Endothelial cell of umbilical vein (primary cell): ENCODE results near the gene DBNL. TPM values are rescaled to one million over a fixed set of nuclear protein-coding genes. Genes with fewer than 3 reads are reported as not detected.

ENCODE experiments used
- BruUV-seq: library from RNA; stranded (reverse); fragments of 400-500 nt; replicated peaks from 2 replicates; lab custom pipeline; 2021; lab: Mats Ljungman, UMichigan
- CTCF ChIA-PET: fragments of 300-600, 350-600 bp; sonication (Branson Sonifier 250); formaldehyde crosslinking; loops from one replicate; lab custom pipeline; 2021; ENCODE audit warnings: antibody characterized with exemption, inconsistent platforms; lab: Charles Lee
- POLR2A ChIA-PET: fragments of 300-600, 350-600 bp; sonication (Branson Sonifier 250); formaldehyde crosslinking; loops from one replicate; lab custom pipeline; 2021; ENCODE audit warnings: antibody characterized with exemption, inconsistent platforms; lab: Charles Lee
- DNase-seq: peaks from one replicate; pipeline ENCODE4 v3.0.0-alpha.2; 2011; ENCODE audit warnings: low read depth, low spot score
- FAIRE-seq: peaks from 2 replicates; lab custom pipeline; 2011; peaks lifted over from hg19 to GRCh38; lab: Jason Lieb, UNC
- H2AFZ ChIP-seq: 2 replicates; pipeline ENCODE4 v1.6.0; 2012; ENCODE audit warnings: low read depth, low read length, control low read depth, inconsistent platforms
- H3K27ac ChIP-seq: 2 replicates; pipeline ENCODE4 v1.5.1; 2011; ENCODE audit warnings: low read depth, mild to moderate bottlenecking, control low read depth, low read length, moderate library complexity; ENCODE audit not compliant: insufficient read depth
- H3K27me3 ChIP-seq, 2 experiments: 2 replicates each; pipeline versions ENCODE4 v1.6.0 to v1.6.1; 2011; ENCODE audit warnings: low read length in 2 of 2, mixed read lengths in 1 of 2; ENCODE audit not compliant: control insufficient read depth in 2 of 2, insufficient read depth in 2 of 2
- H3K36me3 ChIP-seq, 2 experiments: 2 replicates in 1 of 2; 3 replicates in 1 of 2; pipeline ENCODE4 v1.5.1; 2011; ENCODE audit warnings: low read length in 2 of 2, mild to moderate bottlenecking in 1 of 2, moderate library complexity in 1 of 2; ENCODE audit not compliant: control insufficient read depth in 2 of 2, insufficient read depth in 2 of 2; ENCODE audit errors: extremely low read depth in 1 of 2
- H3K4me1 ChIP-seq: 3 replicates; pipeline ENCODE4 v1.5.1; 2011; ENCODE audit warnings: mild to moderate bottlenecking, low read length; ENCODE audit not compliant: control insufficient read depth, insufficient read depth; ENCODE audit errors: extremely low read depth
- H3K4me2 ChIP-seq: 2 replicates; pipeline ENCODE4 v1.6.1; 2011; ENCODE audit warnings: low read length, control low read depth, mixed read lengths; ENCODE audit not compliant: insufficient read depth
- H3K4me3 ChIP-seq, 3 experiments: fragments of 200-600 bp in 1 of 3; sonication (generic), shearing (Covaris generic) in 1 of 3; replicated peaks in 1 of 3; 2 replicates each; pipeline ENCODE4 v1.5.1; 2011 to 2016; ENCODE audit warnings: control low read depth in 3 of 3, low read length in 3 of 3, mild to moderate bottlenecking in 2 of 3, inconsistent platforms in 1 of 3, low read depth in 1 of 3, moderate library complexity in 1 of 3; ENCODE audit not compliant: insufficient read depth in 1 of 3
- H3K79me2 ChIP-seq: 2 replicates; pipeline ENCODE4 v1.6.0; 2012; ENCODE audit warnings: low read length, inconsistent platforms; ENCODE audit not compliant: control insufficient read depth, insufficient read depth
- H3K9ac ChIP-seq: replicated peaks from 2 replicates; pipeline ENCODE3; 2011; ENCODE audit warnings: low read length, control low read depth; ENCODE audit not compliant: insufficient read depth; ENCODE audit errors: extremely low read depth
- H3K9me1 ChIP-seq: replicated peaks from 3 replicates; pipeline ENCODE4 v1.6.0; 2011; ENCODE audit warnings: mild to moderate bottlenecking, low read length; ENCODE audit not compliant: control insufficient read depth, insufficient read depth; ENCODE audit errors: extremely low read depth
- H3K9me3 ChIP-seq: replicated peaks from 2 replicates; pipeline ENCODE4 v1.5.1; 2012; ENCODE audit warnings: low read length, inconsistent platforms; ENCODE audit not compliant: control insufficient read depth, insufficient read depth
- H4K20me1 ChIP-seq: replicated peaks from 2 replicates; pipeline ENCODE3; 2011; ENCODE audit warnings: mild to moderate bottlenecking, low read length; ENCODE audit not compliant: control insufficient read depth, insufficient read depth; ENCODE audit errors: extremely low read depth
- CTCF ChIP-seq, 2 donors: IDR thresholded peaks; 1 replicate in 1 of 2; 2 replicates in 1 of 2; pipeline ENCODE4 v1.5.1; 2011; ENCODE audit warnings: low read length in 2 of 2, mild to moderate bottlenecking in 2 of 2, moderate library complexity in 2 of 2, control low read depth in 1 of 2, inconsistent platforms in 1 of 2, low read depth in 1 of 2; ENCODE audit not compliant: insufficient read depth in 1 of 2; ENCODE audit errors: extremely low read depth in 1 of 2
- EZH2 ChIP-seq: IDR thresholded peaks from 2 replicates; pipeline ENCODE4 v1.6.1; 2012; ENCODE audit warnings: borderline replicate concordance, low read depth, mild to moderate bottlenecking, moderate library complexity, low read length, inconsistent platforms; ENCODE audit not compliant: severe bottlenecking
- FOS ChIP-seq: IDR thresholded peaks from 2 replicates; pipeline ENCODE4 v1.6.1; 2011; ENCODE audit warnings: mild to moderate bottlenecking, low read length, moderate library complexity, borderline replicate concordance; ENCODE audit not compliant: insufficient read depth
- GATA2 ChIP-seq: IDR thresholded peaks from 2 replicates; pipeline ENCODE4 v1.7.0; 2011; ENCODE audit warnings: low read depth, mild to moderate bottlenecking, moderate library complexity, mixed read lengths, low read length; ENCODE audit not compliant: insufficient read length, insufficient read depth
- JUN ChIP-seq: IDR thresholded peaks from 2 replicates; pipeline ENCODE4 v1.6.1; 2011; ENCODE audit warnings: borderline replicate concordance, low read depth; ENCODE audit not compliant: insufficient read length, insufficient read depth
- MYC ChIP-seq: IDR thresholded peaks from one replicate; pipeline ENCODE4 v1.6.1; 2011; ENCODE audit warnings: mild to moderate bottlenecking, low read depth, low read length
- POLR2A ChIP-seq: IDR thresholded peaks from 2 replicates; pipeline ENCODE4 v1.6.1; 2012; ENCODE audit warnings: low read depth, mild to moderate bottlenecking, control low read depth, low read length
- POLR2AphosphoS5 ChIP-seq: IDR thresholded peaks from 2 replicates; pipeline ENCODE4 v1.6.1; 2012; ENCODE audit warnings: low read depth, mild to moderate bottlenecking, control low read depth, low read length, moderate library complexity; ENCODE audit not compliant: insufficient read depth
- dilution Hi-C: fragments of 300-500 bp; cut with MboI; formaldehyde crosslinking; loops from one replicate; pipeline ENCODE4 v1.15.0; 2019; ENCODE audit warnings: low sequenced_read_pairs; ENCODE audit not compliant: extremely low pct_ligation_motif_present
- intact Hi-C: fragments of 100-400 bp; cut with micrococcal nuclease; formaldehyde crosslinking; loops from one replicate; pipeline ENCODE4 v1.10.0; 2022
- polyA plus RNA-seq, 4 experiments: library from polyadenylated mRNA; depleted of rRNA in 3 of 4; stranded (reverse) in 3 of 4; unstranded in 1 of 4; fragments of >200 nt; gene quantifications; 2 replicates each; pipeline versions ENCODE4 v1.2.1 to v1.2.3, GENCODE V29; 2011 to 2012; ENCODE audit warnings: missing spikeins in 1 of 4
- total RNA-seq: library from RNA; stranded (reverse); gene quantifications from 2 replicates; pipeline ENCODE4 v1.2.3, GENCODE V29; 2021
- TF ChIP-seq, protein P1 (sequence below): IDR thresholded peaks from 2 replicates; pipeline ENCODE4 v1.6.1; 2011; ENCODE audit not compliant: insufficient read depth, insufficient read length

DBNL gene
- total and polyA plus RNA-seq, 2 donors (not counting 3 experiments of a cell fraction or from before 2014, with no cell fraction given), result 94.0 to 123 TPM

DNA sequence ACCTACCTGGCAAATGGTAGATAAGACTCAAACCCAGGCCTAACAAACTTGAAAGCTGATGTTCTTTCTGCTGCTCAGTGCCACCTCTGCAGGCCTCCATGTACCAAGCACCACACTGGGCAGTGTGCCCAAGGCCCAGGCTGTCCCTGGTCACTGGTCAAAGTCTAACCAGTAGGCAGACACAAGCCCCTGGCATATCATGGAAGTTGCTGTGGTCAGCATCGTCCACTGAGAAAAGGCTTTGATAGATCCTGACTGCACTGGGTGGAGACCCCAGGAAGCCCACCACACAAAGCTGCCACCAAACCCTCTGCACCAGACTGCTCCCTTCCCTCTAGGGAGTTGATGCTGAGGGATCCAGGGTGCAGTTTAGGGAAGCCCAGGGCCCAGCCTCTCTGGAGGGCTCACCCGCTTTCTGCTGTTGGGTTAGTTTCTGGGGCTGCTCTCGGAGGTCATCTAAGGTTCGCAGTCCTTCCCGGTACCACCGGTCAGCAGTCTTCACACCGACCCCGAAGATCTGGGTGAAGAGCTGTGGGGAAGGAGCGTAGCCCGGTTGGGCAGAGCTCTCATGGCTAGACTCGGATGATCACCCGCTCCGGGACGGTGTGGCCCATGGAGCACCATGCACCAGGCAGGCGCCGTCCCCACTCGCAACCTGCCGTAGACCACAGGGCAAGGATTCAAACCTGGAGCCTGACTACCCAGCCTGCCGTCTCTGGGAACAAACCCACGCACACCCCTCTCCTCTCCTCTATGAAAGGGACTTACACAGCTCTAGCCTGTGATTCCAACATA lies 31.8 kb downstream of the DBNL start:
- FAIRE-seq, result no peak
- POLR2A ChIA-PET, result no interaction called here
- H3K9me3 ChIP-seq, result no peaks in the 10 kb centered on the region
- no peaks in the 10 kb centered on the region for H3K79me2 ChIP-seq
- no peak overlapping the region for H2AFZ ChIP-seq
- CTCF ChIA-PET, result interaction anchor here (1.6 to 1.8 kb wide), 2 partner anchors 29 to 120 kb away, joined by 5 to 6 read pairs; partner anchors contain the start of gene AEBP1
- H3K4me1 ChIP-seq, result peaks cover 29% of the 10 kb centered on the region
- no TSS peak for BruUV-seq
- no peak overlapping the region for H3K4me2 ChIP-seq
- H3K9me1 ChIP-seq, result no peaks in the 10 kb centered on the region
- TF ChIP-seq CTCF (IDR thresholded peaks at IDR 0.05; ENCODE audit: extremely low read depth in 1 of 2, insufficient read depth in 1 of 2, low read depth in 1 of 2, low read length in 2 of 2), result no peak
- no peak for TF ChIP-seq MYC
- TF ChIP-seq EZH2, result no peak
- TF ChIP-seq, protein P1, sequence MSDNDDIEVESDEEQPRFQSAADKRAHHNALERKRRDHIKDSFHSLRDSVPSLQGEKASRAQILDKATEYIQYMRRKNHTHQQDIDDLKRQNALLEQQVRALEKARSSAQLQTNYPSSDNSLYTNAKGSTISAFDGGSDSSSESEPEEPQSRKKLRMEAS, result no peak
- no peak for TF ChIP-seq GATA2
- TF ChIP-seq POLR2AphosphoS5, result no peak
- no peak for TF ChIP-seq POLR2A
- no peak for TF ChIP-seq JUN
- TF ChIP-seq FOS, result no peak
- H3K9ac ChIP-seq, result no peak overlapping the region
- no peak overlapping the region for H3K27ac ChIP-seq
- intact Hi-C loops, result no loop called here
- H4K20me1 ChIP-seq, result no peaks in the 10 kb centered on the region
- H3K4me3 ChIP-seq, result no peak overlapping the region
- no peaks in the 10 kb centered on the region for H3K27me3 ChIP-seq
- dilution Hi-C loops, result no loop called here
- H3K36me3 ChIP-seq, result peaks cover 0 to 21% of the 10 kb centered on the region in 2 experiments
- no peak for DNase-seq
